ENCODE data around the gene CCDC43. TPM values are rescaled to one million over a fixed set of nuclear protein-coding genes. Genes with fewer than 3 reads are reported as not detected.

CCDC43 gene
- 27.5 and 40.6 TPM in 2 replicates for total RNA-seq

GRCh38 chr17:44689477-44690217 lies at the start of gene CCDC43:
Gene CCDC43, minus strand, starts transcription at chr17:44689776. Its CDS starts 23 bp downstream, at chr17:44689753.

GRCh38 chr17:44708401-44709263 lies 19.1 kb upstream of the CCDC43 start, which contains the start of gene DBF4B:
Gene DBF4B, plus strand, starts transcription at chr17:44708665. Its CDS starts 156 bp downstream, at chr17:44708821.

GRCh38 chr17:44655983-44656710 lies 33.4 kb downstream of the CCDC43 start, which contains the start of gene MEIOC:
Gene MEIOC, plus strand, starts transcription at chr17:44656468. Its CDS starts 146 bp downstream, at chr17:44656614.

Other genes with a start within 250 kb of the CCDC43 start
- gene GPATCH8, start 186.4 kb downstream of the CCDC43 start, total RNA-seq: 15.4 and 28.5 TPM in 2 replicates
- gene FZD2, start 132.3 kb downstream of the CCDC43 start, total RNA-seq: 22.7 and 35.1 TPM in 2 replicates
- 0.15 and 0.66 TPM in 2 replicates for gene MEIOC, start 33.3 kb downstream of the CCDC43 start, total RNA-seq
- gene DBF4B, start 18.9 kb upstream of the CCDC43 start, total RNA-seq: 1.8 and 8.6 TPM in 2 replicates
- 0.44 and 0.99 TPM in 2 replicates for gene ADAM11, start 69.2 kb upstream of the CCDC43 start, total RNA-seq
- gene GJC1, start 140.5 kb upstream of the CCDC43 start, total RNA-seq: 10.4 and 25.9 TPM in 2 replicates
- not detected in 2 replicates for gene HIGD1B, start 158.1 kb upstream of the CCDC43 start, total RNA-seq
- 86.7 and 122 TPM in 2 replicates for gene EFTUD2, start 209.7 kb upstream of the CCDC43 start, total RNA-seq
- 0.15 TPM in 1 of 2 replicates, not detected in the other for gene GFAP, start 225.7 kb upstream of the CCDC43 start, total RNA-seq

Measured in smooth muscle cell of trachea (primary cell).